Measurements from ENCODE around the gene GPAT3.

GRCh38 chr4:83589279-83589678 is 53.4 kb downstream of the GPAT3 start:
- TF ChIP-seq GATA2 (IDR thresholded peaks at IDR 0.05; ENCODE audit: low read depth, low read length): no peak
- TF ChIP-seq GATA3 (IDR thresholded peaks at IDR 0.05; ENCODE audit: low read depth, low read length): no peak

Measured in SH-SY5Y (cell line).